GM19239 (cell line): ENCODE results near the gene TMIE.
"Not testable (repeated sequence)": the region's sequence is repeated elsewhere in the genome, so short reads cannot be mapped to it uniquely, and the experiment has no call there.

ENCODE experiments used
- DNase-seq: peaks from one replicate; pipeline ENCODE4 v3.0.0; 2011; ENCODE audit warnings: low spot score; ENCODE audit not compliant: insufficient read length
- FAIRE-seq: peaks from 2 replicates; lab custom pipeline; 2011; peaks lifted over from hg19 to GRCh38; lab: Jason Lieb, UNC

Gene TMIE

GRCh38 chr3:46716461-46717441 is 15.6 kb downstream of the TMIE start:
- DNase-seq, result no peak
- no peak for FAIRE-seq

- no peak for DNase-seq
- FAIRE-seq, result no peak
Observed at GRCh38 chr3:46717447-46718231, 16.4 kb downstream of the TMIE start, which contains the start of gene PRSS50. TSS of gene PRSS50 (minus strand) at chr3:46717869. CDS start at chr3:46717824, 45 bp downstream.

- no peak for FAIRE-seq
- no peak for DNase-seq
Observed at GRCh38 chr3:46719044-46719565, 17.9 kb downstream of the TMIE start.

GRCh38 chr3:46719735-46720271 is 18.6 kb downstream of the TMIE start:
- DNase-seq (no peak), FAIRE-seq (no peak)

GRCh38 chr3:46721009-46721408 is 19.8 kb downstream of the TMIE start:
- DNase-seq (no peak), FAIRE-seq (peak; percentile 11)

GRCh38 chr3:46722443-46722842 is 21.3 kb downstream of the TMIE start:
- DNase-seq (no peak), FAIRE-seq (no peak)

- no peak for DNase-seq
- FAIRE-seq, result no peak
Observed at GRCh38 chr3:46724424-46724823, 23.2 kb downstream of the TMIE start.

GRCh38 chr3:46725621-46726314 is 24.6 kb downstream of the TMIE start:
- FAIRE-seq, result no peak
- DNase-seq, result no peak

GRCh38 chr3:46729038-46729437 is 27.8 kb downstream of the TMIE start:
- FAIRE-seq, result no peak
- DNase-seq, result no peak

- FAIRE-seq, result no peak
Observed at GRCh38 chr3:46730819-46731218, 29.6 kb downstream of the TMIE start.

GRCh38 chr3:46731795-46732194 is 30.6 kb downstream of the TMIE start:
- FAIRE-seq, result peak; percentile 39
- no peak for DNase-seq

More at GRCh38 chr3:46730819-46731218, 29.6 kb downstream of the TMIE start:
- no peak for DNase-seq

- FAIRE-seq, result no peak
- DNase-seq, result no peak
Observed at GRCh38 chr3:46733026-46733800, 32.0 kb downstream of the TMIE start.

GRCh38 chr3:46734773-46735172 is 33.6 kb downstream of the TMIE start:
- DNase-seq, result no peak
- no peak for FAIRE-seq

GRCh38 chr3:46736006-46736872 is 35.0 kb downstream of the TMIE start:
- DNase-seq (no peak), FAIRE-seq (no peak)

- no peak for FAIRE-seq
- DNase-seq, result no peak
Observed at GRCh38 chr3:46737329-46737731, 36.1 kb downstream of the TMIE start.

- FAIRE-seq, DNase-seq: not testable (repeated sequence)
Observed at GRCh38 chr3:46739565-46739964, 38.4 kb downstream of the TMIE start.

GRCh38 chr3:46742992-46743585 is 41.9 kb downstream of the TMIE start:
- FAIRE-seq (no peak), DNase-seq (no peak)

- DNase-seq, result no peak
Observed at GRCh38 chr3:46746711-46747110, 45.5 kb downstream of the TMIE start.

More at GRCh38 chr3:46746711-46747110, 45.5 kb downstream of the TMIE start:
- peak; percentile 51 for FAIRE-seq
